Measurements from ENCODE around the gene EIF3A.
A peak's percentile ranks its signal among the peaks of the same experiment; 100 is the strongest.

The EIF3A gene

DNA sequence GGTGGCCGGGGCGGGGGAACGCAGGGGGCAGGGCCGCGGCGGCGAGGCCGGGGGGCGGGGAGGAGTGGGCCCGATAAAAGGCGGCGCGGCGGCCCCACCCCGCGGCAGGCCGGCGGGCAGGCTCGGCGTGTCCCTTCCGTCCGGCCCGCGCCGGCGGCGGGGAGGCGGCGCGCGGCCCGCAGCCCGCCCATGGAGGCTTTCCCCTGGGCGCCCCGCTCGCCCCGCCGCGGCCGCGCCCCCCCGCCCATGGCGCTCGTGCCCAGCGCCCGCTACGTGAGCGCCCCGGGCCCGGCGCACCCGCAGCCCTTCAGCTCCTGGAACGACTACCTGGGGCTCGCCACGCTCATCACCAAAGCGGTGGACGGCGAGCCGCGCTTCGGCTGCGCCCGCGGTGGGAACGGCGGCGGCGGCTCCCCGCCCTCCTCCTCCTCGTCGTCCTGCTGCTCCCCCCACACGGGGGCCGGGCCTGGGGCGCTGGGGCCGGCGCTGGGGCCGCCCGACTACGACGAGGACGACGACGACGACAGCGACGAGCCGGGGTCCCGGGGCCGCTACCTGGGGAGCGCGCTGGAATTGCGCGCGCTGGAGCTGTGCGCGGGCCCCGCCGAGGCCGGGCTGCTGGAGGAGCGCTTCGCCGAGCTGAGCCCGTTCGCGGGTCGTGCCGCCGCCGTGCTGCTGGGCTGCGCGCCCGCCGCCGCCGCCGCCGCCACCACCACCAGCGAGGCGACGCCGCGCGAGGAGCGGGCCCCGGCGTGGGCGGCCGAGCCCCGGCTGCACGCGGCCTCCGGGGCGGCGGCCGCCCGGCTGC, 50.8 kb downstream of the EIF3A start, which contains the start of gene NANOS1 (continued):
- TF ChIP-seq ZNF341 (tag by site-specific recombination; IDR thresholded peaks at IDR 0.05; ENCODE audit: low read depth) = 0 out of 2 replicates have a peak, but pooled peaks have one; percentile 24

DNA sequence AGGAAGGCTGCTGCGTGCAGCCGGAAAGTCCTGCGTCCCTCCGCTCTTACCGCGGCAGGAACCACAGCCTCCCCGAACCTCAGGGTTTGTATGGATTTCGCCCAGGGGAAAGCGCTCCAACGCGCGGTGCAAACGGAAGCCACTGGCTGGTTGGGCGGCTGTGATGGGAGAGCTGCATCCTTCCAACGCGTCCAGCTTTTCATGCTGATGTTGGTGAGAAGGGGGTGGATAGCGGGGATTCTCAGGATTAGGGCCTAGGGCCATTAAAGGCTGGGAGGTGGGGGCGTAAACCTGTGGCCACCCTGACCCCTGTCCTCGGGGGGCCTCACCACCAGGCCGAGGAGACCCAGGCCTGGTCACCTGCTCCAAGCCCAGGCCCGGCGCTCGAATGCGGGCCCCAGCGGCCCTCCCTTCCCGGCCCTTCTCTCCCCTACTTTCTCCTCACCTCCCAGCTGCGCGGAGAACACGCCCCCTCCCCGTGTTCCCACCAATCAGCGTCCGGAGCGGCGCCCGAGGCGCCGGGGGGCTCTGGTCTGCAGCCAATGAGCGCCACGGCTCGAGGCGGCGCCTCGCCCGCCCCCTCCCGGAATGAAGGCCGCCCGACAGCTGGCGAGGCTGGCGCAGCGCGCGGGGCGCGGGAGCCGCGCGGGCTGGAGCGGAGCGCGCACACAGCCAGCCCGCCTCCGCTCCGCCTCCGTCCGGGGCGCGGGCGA, 51.6 kb downstream of the EIF3A start:
- Histone ChIP-seq H3K9me3 (ENCODE audit: control insufficient read depth, insufficient read depth, low read depth, low read length) (no peaks in the 10 kb centered on the region), H3K4me3 (ENCODE audit: low read depth, low read length) (no peak overlapping the region), H3K36me3 (ENCODE audit: control insufficient read depth in 2 of 2, insufficient read depth in 1 of 2, low read length in 2 of 2) (peaks cover 11 to 18% of the 10 kb centered on the region in 2 experiments), H3K27ac (ENCODE audit: extremely low read depth, low read depth, low read length) (no peak overlapping the region), H3K4me1 (ENCODE audit: control insufficient read depth, insufficient read depth, low read length) (peaks cover 10% of the 10 kb centered on the region)
- CTCF ChIA-PET = interaction anchor here (0.6 to 1.0 kb wide), 3 partner anchors 10 to 413 kb away, joined by 3 read pairs; no protein-coding TSS in a partner anchor
- POLR2A ChIA-PET = interaction anchor here (0.9 to 2.8 kb wide), 2 partner anchors 110 to 274 kb away, joined by 3 to 15 read pairs; partner anchors contain the start of gene CACUL1
- TF ChIP-seq ZNF561 (tag by site-specific recombination; IDR thresholded peaks at IDR 0.05; ENCODE audit: borderline replicate concordance) (peak; percentile 67), ZNF140 (tag by site-specific recombination; IDR thresholded peaks at IDR 0.05) (no peak), ZNF114 (tag by site-specific recombination; IDR thresholded peaks at IDR 0.05) (no peak), ZNF416 (tag by site-specific recombination; IDR thresholded peaks at IDR 0.05) (no peak), ZBTB7A (tag by site-specific recombination; IDR thresholded peaks at IDR 0.05; ENCODE audit: low read depth) (peak; percentile 47; the same call in 1 of the 2 replicates), ZNF658 (tag by site-specific recombination; IDR thresholded peaks at IDR 0.05) (no peak), SP3 (tag by site-specific recombination; IDR thresholded peaks at IDR 0.05) (peak; percentile 73), ZNF677 (tag by site-specific recombination; IDR thresholded peaks at IDR 0.05) (no peak), ZNF341 (tag by site-specific recombination; IDR thresholded peaks at IDR 0.05; ENCODE audit: low read depth) (peak; percentile 36; the same call in 1 of the 2 replicates), EGR2 (tag by site-specific recombination; IDR thresholded peaks at IDR 0.05; ENCODE audit: low read depth) (0 out of 2 replicates have a peak, but pooled peaks have one; percentile 7), GLIS1 (tag by site-specific recombination; IDR thresholded peaks at IDR 0.05) (peak; percentile 32; the same call in 1 of the 2 replicates), SP2 (tag by site-specific recombination; IDR thresholded peaks at IDR 0.05) (peak; percentile 80), ZNF239 (tag by site-specific recombination; IDR thresholded peaks at IDR 0.05) (no peak), GLIS2 (tag by site-specific recombination; IDR thresholded peaks at IDR 0.05) (peak; percentile 76), KLF8 (tag by site-specific recombination; IDR thresholded peaks at IDR 0.05) (0 out of 2 replicates have a peak, but pooled peaks have one; percentile 34), ZNF600 (tag by site-specific recombination; IDR thresholded peaks at IDR 0.05) (peak; percentile 63; the same call in 1 of the 2 replicates), ZNF548 (tag by site-specific recombination; IDR thresholded peaks at IDR 0.05) (no peak), ZNF76 (tag by site-specific recombination; IDR thresholded peaks at IDR 0.05; ENCODE audit: borderline replicate concordance, low read depth) (peak; percentile 22; the same call in 1 of the 2 replicates), KLF1 (tag by site-specific recombination; IDR thresholded peaks at IDR 0.05) (peak; percentile 56), KLF10 (tag by site-specific recombination; IDR thresholded peaks at IDR 0.05) (peak; percentile 72; the same call in 1 of the 2 replicates), ZFP69B (tag by site-specific recombination; IDR thresholded peaks at IDR 0.05) (0 out of 2 replicates have a peak, but pooled peaks have one; percentile 47), ZNF155 (tag by site-specific recombination; IDR thresholded peaks at IDR 0.05) (no peak)
- TF ChIP-seq, protein P1, sequence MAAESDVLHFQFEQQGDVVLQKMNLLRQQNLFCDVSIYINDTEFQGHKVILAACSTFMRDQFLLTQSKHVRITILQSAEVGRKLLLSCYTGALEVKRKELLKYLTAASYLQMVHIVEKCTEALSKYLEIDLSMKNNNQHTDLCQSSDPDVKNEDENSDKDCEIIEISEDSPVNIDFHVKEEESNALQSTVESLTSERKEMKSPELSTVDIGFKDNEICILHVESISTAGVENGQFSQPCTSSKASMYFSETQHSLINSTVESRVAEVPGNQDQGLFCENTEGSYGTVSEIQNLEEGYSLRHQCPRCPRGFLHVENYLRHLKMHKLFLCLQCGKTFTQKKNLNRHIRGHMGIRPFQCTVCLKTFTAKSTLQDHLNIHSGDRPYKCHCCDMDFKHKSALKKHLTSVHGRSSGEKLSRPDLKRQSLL (tag by site-specific recombination; IDR thresholded peaks at IDR 0.05) = peak; percentile 10; the same call in 1 of the 2 replicates
- TF ChIP-seq, protein P2, sequence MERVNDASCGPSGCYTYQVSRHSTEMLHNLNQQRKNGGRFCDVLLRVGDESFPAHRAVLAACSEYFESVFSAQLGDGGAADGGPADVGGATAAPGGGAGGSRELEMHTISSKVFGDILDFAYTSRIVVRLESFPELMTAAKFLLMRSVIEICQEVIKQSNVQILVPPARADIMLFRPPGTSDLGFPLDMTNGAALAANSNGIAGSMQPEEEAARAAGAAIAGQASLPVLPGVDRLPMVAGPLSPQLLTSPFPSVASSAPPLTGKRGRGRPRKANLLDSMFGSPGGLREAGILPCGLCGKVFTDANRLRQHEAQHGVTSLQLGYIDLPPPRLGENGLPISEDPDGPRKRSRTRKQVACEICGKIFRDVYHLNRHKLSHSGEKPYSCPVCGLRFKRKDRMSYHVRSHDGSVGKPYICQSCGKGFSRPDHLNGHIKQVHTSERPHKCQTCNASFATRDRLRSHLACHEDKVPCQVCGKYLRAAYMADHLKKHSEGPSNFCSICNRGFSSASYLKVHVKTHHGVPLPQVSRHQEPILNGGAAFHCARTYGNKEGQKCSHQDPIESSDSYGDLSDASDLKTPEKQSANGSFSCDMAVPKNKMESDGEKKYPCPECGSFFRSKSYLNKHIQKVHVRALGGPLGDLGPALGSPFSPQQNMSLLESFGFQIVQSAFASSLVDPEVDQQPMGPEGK (tag by site-specific recombination; IDR thresholded peaks at IDR 0.05) = peak; percentile 80
- TF ChIP-seq, protein P3, sequence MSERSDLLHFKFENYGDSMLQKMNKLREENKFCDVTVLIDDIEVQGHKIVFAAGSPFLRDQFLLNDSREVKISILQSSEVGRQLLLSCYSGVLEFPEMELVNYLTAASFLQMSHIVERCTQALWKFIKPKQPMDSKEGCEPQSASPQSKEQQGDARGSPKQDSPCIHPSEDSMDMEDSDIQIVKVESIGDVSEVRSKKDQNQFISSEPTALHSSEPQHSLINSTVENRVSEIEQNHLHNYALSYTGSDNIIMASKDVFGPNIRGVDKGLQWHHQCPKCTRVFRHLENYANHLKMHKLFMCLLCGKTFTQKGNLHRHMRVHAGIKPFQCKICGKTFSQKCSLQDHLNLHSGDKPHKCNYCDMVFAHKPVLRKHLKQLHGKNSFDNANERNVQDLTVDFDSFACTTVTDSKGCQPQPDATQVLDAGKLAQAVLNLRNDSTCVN (tag by site-specific recombination; optimal IDR thresholded peaks at IDR 0.05) = peak; percentile 11
- TF ChIP-seq, protein P4, sequence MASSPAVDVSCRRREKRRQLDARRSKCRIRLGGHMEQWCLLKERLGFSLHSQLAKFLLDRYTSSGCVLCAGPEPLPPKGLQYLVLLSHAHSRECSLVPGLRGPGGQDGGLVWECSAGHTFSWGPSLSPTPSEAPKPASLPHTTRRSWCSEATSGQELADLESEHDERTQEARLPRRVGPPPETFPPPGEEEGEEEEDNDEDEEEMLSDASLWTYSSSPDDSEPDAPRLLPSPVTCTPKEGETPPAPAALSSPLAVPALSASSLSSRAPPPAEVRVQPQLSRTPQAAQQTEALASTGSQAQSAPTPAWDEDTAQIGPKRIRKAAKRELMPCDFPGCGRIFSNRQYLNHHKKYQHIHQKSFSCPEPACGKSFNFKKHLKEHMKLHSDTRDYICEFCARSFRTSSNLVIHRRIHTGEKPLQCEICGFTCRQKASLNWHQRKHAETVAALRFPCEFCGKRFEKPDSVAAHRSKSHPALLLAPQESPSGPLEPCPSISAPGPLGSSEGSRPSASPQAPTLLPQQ (tag by site-specific recombination; IDR thresholded peaks at IDR 0.05) = peak; percentile 84

All from HEK293 (cell line).